GM21515 (cell line): ENCODE results near the gene UBE2S.
"Not testable (repeated sequence)": the region's sequence is repeated elsewhere in the genome, so short reads cannot be mapped to it uniquely, and the experiment has no call there.

ENCODE experiments used
- ATAC-seq: cut with Tn5 transposase; IDR thresholded peaks from one replicate; pipeline ENCODE4 v1.9.1; 2021; ENCODE audit not compliant: unreplicated experiment

UBE2S gene

GRCh38 chr19:55406826-55407549 lies 600 bp downstream of the UBE2S start:
- no peak for ATAC-seq

GRCh38 chr19:55406091-55406825 lies 1.3 kb downstream of the UBE2S start:
- no peak for ATAC-seq

GRCh38 chr19:55405638-55406037 lies 1.9 kb downstream of the UBE2S start:
- no peak for ATAC-seq

GRCh38 chr19:55402509-55402908 lies 5.1 kb downstream of the UBE2S start:
- no peak for ATAC-seq

- ATAC-seq, result not testable (repeated sequence)
Measured at GRCh38 chr19:55401390-55401789, 6.2 kb downstream of the UBE2S start.

GRCh38 chr19:55400281-55401087 lies 7.1 kb downstream of the UBE2S start:
- ATAC-seq, result no peak

- no peak for ATAC-seq
Measured at GRCh38 chr19:55398200-55398925, 9.2 kb downstream of the UBE2S start.

GRCh38 chr19:55392820-55393761 lies 14.5 kb downstream of the UBE2S start:
- ATAC-seq, result no peak

- no peak for ATAC-seq
Measured at GRCh38 chr19:55391702-55392615, 15.6 kb downstream of the UBE2S start.

- no peak for ATAC-seq
Measured at GRCh38 chr19:55391191-55391670, 16.4 kb downstream of the UBE2S start.

- ATAC-seq, result no peak
Measured at GRCh38 chr19:55390461-55390880, 17.1 kb downstream of the UBE2S start.

GRCh38 chr19:55389386-55390317 lies 17.9 kb downstream of the UBE2S start:
- no peak for ATAC-seq

- no peak for ATAC-seq
Measured at GRCh38 chr19:55387736-55388497, 19.7 kb downstream of the UBE2S start.

GRCh38 chr19:55386493-55386971 lies 21.1 kb downstream of the UBE2S start:
- no peak for ATAC-seq

GRCh38 chr19:55385724-55386492 lies 21.7 kb downstream of the UBE2S start, which contains the start of gene RPL28:
Gene RPL28 (plus strand): TSS chr19:55385932. CDS start chr19:55386358, 426 bp downstream.
- peak; percentile 61 for ATAC-seq
